SH-SY5Y (cell line): ENCODE results near the gene FSTL4.
A peak's percentile ranks its signal among the peaks of the same experiment; 100 is the strongest.

Experiments
- GATA2 ChIP-seq: IDR thresholded peaks from 2 replicates; pipeline ENCODE4 v1.6.1; 2011; ENCODE audit warnings: mild to moderate bottlenecking, low read depth, low read length
- GATA3 ChIP-seq: IDR thresholded peaks from 2 replicates; pipeline ENCODE4 v1.6.1; 2011; ENCODE audit warnings: low read depth, mild to moderate bottlenecking, low read length, moderate library complexity

FSTL4 gene

GRCh38 chr5:133596049-133596448 is 16.3 kb downstream of the FSTL4 start:
- TF ChIP-seq GATA2 (no peak), GATA3 (no peak)

GRCh38 chr5:133595465-133595864 is 16.9 kb downstream of the FSTL4 start:
- TF ChIP-seq GATA2 (no peak), GATA3 (no peak)

- TF ChIP-seq GATA2, result no peak
- TF ChIP-seq GATA3, result no peak
Measured at GRCh38 chr5:133589286-133589685, 23.1 kb downstream of the FSTL4 start.

GRCh38 chr5:133582971-133583370 is 29.4 kb downstream of the FSTL4 start:
- TF ChIP-seq GATA3, result no peak
- no peak for TF ChIP-seq GATA2

- no peak for TF ChIP-seq GATA3
- TF ChIP-seq GATA2, result no peak
Measured at GRCh38 chr5:133581918-133582317, 30.4 kb downstream of the FSTL4 start.

- TF ChIP-seq GATA3 (no peak), GATA2 (no peak)
Measured at GRCh38 chr5:133581348-133581747, 31.0 kb downstream of the FSTL4 start.

GRCh38 chr5:133580618-133581017 is 31.7 kb downstream of the FSTL4 start:
- TF ChIP-seq GATA3 (no peak), GATA2 (no peak)

- no peak for TF ChIP-seq GATA3
- no peak for TF ChIP-seq GATA2
Measured at GRCh38 chr5:133579766-133580165, 32.6 kb downstream of the FSTL4 start.

- TF ChIP-seq GATA2 (no peak), GATA3 (no peak)
Measured at GRCh38 chr5:133569347-133569746, 43.0 kb downstream of the FSTL4 start.

- TF ChIP-seq GATA2 (no peak), GATA3 (no peak)
Measured at GRCh38 chr5:133565993-133566392, 46.3 kb downstream of the FSTL4 start.

- TF ChIP-seq GATA2 (no peak), GATA3 (no peak)
Measured at GRCh38 chr5:133564921-133565565, 47.3 kb downstream of the FSTL4 start.

- TF ChIP-seq GATA3, result no peak
- peak; percentile 79 for TF ChIP-seq GATA2
Measured at GRCh38 chr5:133562554-133562953, 49.8 kb downstream of the FSTL4 start.

GRCh38 chr5:133559960-133560359 is 52.4 kb downstream of the FSTL4 start:
- TF ChIP-seq GATA3 (no peak), GATA2 (no peak)

GRCh38 chr5:133556551-133556950 is 55.8 kb downstream of the FSTL4 start:
- no peak for TF ChIP-seq GATA2
- TF ChIP-seq GATA3, result no peak

- TF ChIP-seq GATA2 (no peak), GATA3 (no peak)
Measured at GRCh38 chr5:133554279-133554678, 58.1 kb downstream of the FSTL4 start.
